Upper lobe of right lung (tissue), 1 donor: Measurements from ENCODE around the gene SGK2. TPM values are rescaled to one million over a fixed set of nuclear protein-coding genes. Genes with fewer than 3 reads are reported as not detected.
"Not testable (repeated sequence)": the region's sequence is repeated elsewhere in the genome, so short reads cannot be mapped to it uniquely, and the experiment has no call there.

Experiments
- ATAC-seq: fragments of 200-7000 bp; cut with Tn5 transposase; one replicate; pipeline ENCODE4 v1.9.1; 2020; ENCODE audit warnings: mild to moderate bottlenecking, moderate library complexity
- DNase-seq: peaks from one replicate; pipeline ENCODE4 v3.0.0-alpha.2; 2020
- H3K27ac ChIP-seq: fragments of 200-600 bp; one replicate; pipeline ENCODE4 v1.8.0; 2022
- H3K27me3 ChIP-seq: fragments of 200-600 bp; one replicate; pipeline ENCODE4 v1.8.0; 2022; ENCODE audit warnings: mild to moderate bottlenecking
- H3K36me3 ChIP-seq: fragments of 200-600 bp; one replicate; pipeline ENCODE4 v1.8.0; 2022
- H3K4me1 ChIP-seq: fragments of 200-600 bp; one replicate; pipeline ENCODE4 v1.8.0; 2022
- H3K4me3 ChIP-seq: fragments of 200-600 bp; one replicate; pipeline ENCODE4 v1.8.0; 2022; ENCODE audit warnings: mild to moderate bottlenecking
- H3K9me3 ChIP-seq: fragments of 200-600 bp; one replicate; pipeline ENCODE4 v1.8.0; 2022
- intact Hi-C: fragments of 100-400 bp; cut with DNase I; formaldehyde crosslinking; loops from one replicate; pipeline ENCODE4 v1.11.0; 2022
- total RNA-seq: library from RNA; stranded (reverse); fragmentation: NEBNext Ultra II Directional; extraction: Animal tissue kit (Norgen Biotek cat#: 25700); gene quantifications from one replicate; pipeline ENCODE4 v1.2.1, GENCODE V29; 2021
- TF ChIP-seq, protein P1 (sequence below): fragments of 200-600 bp; IDR thresholded peaks from one replicate; pipeline ENCODE4 v1.8.0; 2022; ENCODE audit warnings: antibody characterized with exemption
- donor health status: DM: no; HTN: yes; CAD: no; lungs with severe emphysema.

SGK2 gene
- total RNA-seq, 1 donor from 2014 or later: 1.7 TPM

- intact Hi-C loops: no loop called here
- peaks cover 12% of the 10 kb centered on the region for H3K36me3 ChIP-seq
- peak within 1 kb of the TSS; percentile 90 for H3K27ac ChIP-seq
- DNase-seq (peak; percentile 96), ATAC-seq (peak; percentile 99)
- peaks cover 12% of the 10 kb centered on the region for H3K4me1 ChIP-seq
- H3K4me3 ChIP-seq: peak within 1 kb of the TSS; percentile 73
- TF ChIP-seq, protein P1, sequence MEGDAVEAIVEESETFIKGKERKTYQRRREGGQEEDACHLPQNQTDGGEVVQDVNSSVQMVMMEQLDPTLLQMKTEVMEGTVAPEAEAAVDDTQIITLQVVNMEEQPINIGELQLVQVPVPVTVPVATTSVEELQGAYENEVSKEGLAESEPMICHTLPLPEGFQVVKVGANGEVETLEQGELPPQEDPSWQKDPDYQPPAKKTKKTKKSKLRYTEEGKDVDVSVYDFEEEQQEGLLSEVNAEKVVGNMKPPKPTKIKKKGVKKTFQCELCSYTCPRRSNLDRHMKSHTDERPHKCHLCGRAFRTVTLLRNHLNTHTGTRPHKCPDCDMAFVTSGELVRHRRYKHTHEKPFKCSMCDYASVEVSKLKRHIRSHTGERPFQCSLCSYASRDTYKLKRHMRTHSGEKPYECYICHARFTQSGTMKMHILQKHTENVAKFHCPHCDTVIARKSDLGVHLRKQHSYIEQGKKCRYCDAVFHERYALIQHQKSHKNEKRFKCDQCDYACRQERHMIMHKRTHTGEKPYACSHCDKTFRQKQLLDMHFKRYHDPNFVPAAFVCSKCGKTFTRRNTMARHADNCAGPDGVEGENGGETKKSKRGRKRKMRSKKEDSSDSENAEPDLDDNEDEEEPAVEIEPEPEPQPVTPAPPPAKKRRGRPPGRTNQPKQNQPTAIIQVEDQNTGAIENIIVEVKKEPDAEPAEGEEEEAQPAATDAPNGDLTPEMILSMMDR: no peak
- no peaks in the 10 kb centered on the region for H3K9me3 ChIP-seq
- H3K27me3 ChIP-seq: no peaks in the 10 kb centered on the region
Measured at GRCh38 chr20:43590392-43591303, 31.8 kb downstream of the SGK2 start, which contains the start of gene IFT52. Gene IFT52 (plus strand): TSS chr20:43590937. CDS start chr20:43594699, 3,762 bp downstream.

GRCh38 chr20:43601960-43602359, 43.1 kb downstream of the SGK2 start:
- intact Hi-C loops, H3K27me3 ChIP-seq, H3K4me3 ChIP-seq, DNase-seq, H3K27ac ChIP-seq, H3K9me3 ChIP-seq, ATAC-seq, H3K4me1 ChIP-seq: not testable (repeated sequence)
- peaks cover 64% of the 10 kb centered on the region for H3K36me3 ChIP-seq

- Histone ChIP-seq H3K27ac (no peak overlapping the region), H3K36me3 (peaks cover 52% of the 10 kb centered on the region), H3K9me3 (no peaks in the 10 kb centered on the region), H3K4me3 (no peak overlapping the region), H3K4me1 (no peaks in the 10 kb centered on the region), H3K27me3 (no peaks in the 10 kb centered on the region)
- intact Hi-C loops: no loop called here
- TF ChIP-seq, protein P1: no peak
- no peak for DNase-seq
- no peak for ATAC-seq
Measured at GRCh38 chr20:43603124-43603523, 44.3 kb downstream of the SGK2 start.

DNA sequence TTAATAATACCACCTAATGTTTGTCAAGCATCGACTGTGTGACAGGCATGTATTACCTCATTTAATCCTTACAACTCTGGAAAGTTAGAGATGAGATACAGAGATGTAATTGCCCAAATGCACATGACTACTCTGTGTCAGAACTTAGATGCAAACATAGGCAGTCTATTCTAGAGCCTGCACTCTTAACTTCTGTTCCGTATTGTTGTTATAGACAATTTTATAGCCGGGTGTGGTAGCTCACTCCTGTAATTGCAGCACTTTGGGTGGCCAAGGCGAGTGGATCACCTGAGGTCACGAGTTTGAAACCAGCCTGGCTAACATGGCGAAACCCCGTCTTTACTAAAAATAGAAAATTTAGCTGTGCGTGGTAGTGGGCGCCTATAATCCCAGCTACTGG, 46.9 kb downstream of the SGK2 start:
- Histone ChIP-seq H3K27ac (no peak overlapping the region), H3K9me3 (no peaks in the 10 kb centered on the region), H3K27me3 (no peaks in the 10 kb centered on the region), H3K4me1 (no peaks in the 10 kb centered on the region), H3K36me3 (peaks cover 37% of the 10 kb centered on the region), H3K4me3 (no peak overlapping the region)
- TF ChIP-seq, protein P1: no peak
- DNase-seq: no peak
- ATAC-seq: no peak
- intact Hi-C loops: no loop called here

GRCh38 chr20:43607278-43607677, 48.5 kb downstream of the SGK2 start:
- intact Hi-C loops, H3K27ac ChIP-seq, DNase-seq, ATAC-seq, H3K27me3 ChIP-seq, H3K4me1 ChIP-seq, H3K9me3 ChIP-seq, H3K4me3 ChIP-seq: not testable (repeated sequence)
- H3K36me3 ChIP-seq: peaks cover 32% of the 10 kb centered on the region

- ATAC-seq: no peak
- intact Hi-C loops: no loop called here
- Histone ChIP-seq H3K4me1 (no peaks in the 10 kb centered on the region), H3K27me3 (no peaks in the 10 kb centered on the region), H3K36me3 (peaks cover 40% of the 10 kb centered on the region), H3K9me3 (no peaks in the 10 kb centered on the region), H3K27ac (no peak overlapping the region), H3K4me3 (no peak overlapping the region)
- TF ChIP-seq, protein P1: no peak
- DNase-seq: no peak
Measured at GRCh38 chr20:43631598-43631997, 72.8 kb downstream of the SGK2 start.

Other genes with a start within 250 kb of the SGK2 start
- 145 TPM for gene SRSF6, start 101.1 kb upstream of the SGK2 start, total RNA-seq
- gene L3MBTL1, start 51.3 kb upstream of the SGK2 start, total RNA-seq: 12.9 TPM
- gene IFT52, start 31.9 kb downstream of the SGK2 start, total RNA-seq: 20.4 TPM
- gene MYBL2, start 108.1 kb downstream of the SGK2 start, total RNA-seq: 1.0 TPM
- not detected for gene GTSF1L, start 168.0 kb downstream of the SGK2 start, total RNA-seq